Mucosa of descending colon (tissue), 3 donors: Measurements from ENCODE around the gene HDAC7. TPM values are rescaled to one million over a fixed set of nuclear protein-coding genes. Genes with fewer than 3 reads are reported as not detected.
"Not testable (repeated sequence)": the region's sequence is repeated elsewhere in the genome, so short reads cannot be mapped to it uniquely, and the experiment has no call there.

Experiments used
- ATAC-seq: fragments of 200-7000 bp; cut with Tn5 transposase; one replicate; pipeline ENCODE4 v1.9.1; 2020; ENCODE audit warnings: mild to moderate bottlenecking, moderate library complexity
- DNase-seq, 3 donors: peaks; one replicate each; pipeline ENCODE4 v3.0.0-alpha.2; 2020
- H3K36me3 ChIP-seq: fragments of 200-600 bp; one replicate; pipeline ENCODE4 v1.8.0; 2021; ENCODE audit warnings: low read depth, mild to moderate bottlenecking
- H3K4me1 ChIP-seq: fragments of 200-600 bp; one replicate; pipeline ENCODE4 v1.8.0; 2021; ENCODE audit warnings: low read depth, mild to moderate bottlenecking
- H3K4me3 ChIP-seq: fragments of 200-600 bp; one replicate; pipeline ENCODE4 v1.8.0; 2021; ENCODE audit warnings: mild to moderate bottlenecking
- H3K9me3 ChIP-seq: fragments of 200-600 bp; one replicate; pipeline ENCODE4 v1.8.0; 2021; ENCODE audit warnings: mild to moderate bottlenecking
- intact Hi-C, 2 donors: fragments of 100-400 bp; cut with DNase I in 1 of 2; cut with micrococcal nuclease in 1 of 2; formaldehyde crosslinking; loops; one replicate each; pipeline versions ENCODE4 v1.11.0 to v1.11.1; 2022; cut with DNase I, micrococcal nuclease
- total RNA-seq, 3 donors: library from RNA; stranded (reverse); fragmentation: NEBNext Ultra II Directional in 2 of 3; extraction: Animal tissue kit (Norgen Biotek cat#: 25700) in 2 of 3; gene quantifications; one replicate each; pipeline versions ENCODE4 v1.2.1 to v1.2.4, GENCODE V29; 2021 to 2023
- TF ChIP-seq, protein P1 (sequence below): fragments of 200-600 bp; IDR thresholded peaks from one replicate; pipeline ENCODE4 v1.8.0; 2022; ENCODE audit warnings: antibody characterized with exemption, mild to moderate bottlenecking
- donor health status: DM: no; HTN: no; CAD: no; lungs with moderate emphysema.
- donor health status: DM: no; HTN: no; CAD: no.
- donor health status: DM: no; HTN: yes; CAD: no.

The HDAC7 gene
- total RNA-seq, 3 donors from 2014 or later, result 19.5 to 67.4 (median 33.2) TPM

- Histone ChIP-seq H3K4me1 (no peaks in the 10 kb centered on the region), H3K9me3 (no peaks in the 10 kb centered on the region), H3K4me3 (no peak overlapping the region), H3K36me3 (no peaks in the 10 kb centered on the region)
- DNase-seq (no peak), ATAC-seq (no peak)
- TF ChIP-seq, protein P1, sequence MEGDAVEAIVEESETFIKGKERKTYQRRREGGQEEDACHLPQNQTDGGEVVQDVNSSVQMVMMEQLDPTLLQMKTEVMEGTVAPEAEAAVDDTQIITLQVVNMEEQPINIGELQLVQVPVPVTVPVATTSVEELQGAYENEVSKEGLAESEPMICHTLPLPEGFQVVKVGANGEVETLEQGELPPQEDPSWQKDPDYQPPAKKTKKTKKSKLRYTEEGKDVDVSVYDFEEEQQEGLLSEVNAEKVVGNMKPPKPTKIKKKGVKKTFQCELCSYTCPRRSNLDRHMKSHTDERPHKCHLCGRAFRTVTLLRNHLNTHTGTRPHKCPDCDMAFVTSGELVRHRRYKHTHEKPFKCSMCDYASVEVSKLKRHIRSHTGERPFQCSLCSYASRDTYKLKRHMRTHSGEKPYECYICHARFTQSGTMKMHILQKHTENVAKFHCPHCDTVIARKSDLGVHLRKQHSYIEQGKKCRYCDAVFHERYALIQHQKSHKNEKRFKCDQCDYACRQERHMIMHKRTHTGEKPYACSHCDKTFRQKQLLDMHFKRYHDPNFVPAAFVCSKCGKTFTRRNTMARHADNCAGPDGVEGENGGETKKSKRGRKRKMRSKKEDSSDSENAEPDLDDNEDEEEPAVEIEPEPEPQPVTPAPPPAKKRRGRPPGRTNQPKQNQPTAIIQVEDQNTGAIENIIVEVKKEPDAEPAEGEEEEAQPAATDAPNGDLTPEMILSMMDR, result no peak
- intact Hi-C loops, result no loop called here
Observed at GRCh38 chr12:47848853-47849252, 29.1 kb upstream of the HDAC7 start.

DNA sequence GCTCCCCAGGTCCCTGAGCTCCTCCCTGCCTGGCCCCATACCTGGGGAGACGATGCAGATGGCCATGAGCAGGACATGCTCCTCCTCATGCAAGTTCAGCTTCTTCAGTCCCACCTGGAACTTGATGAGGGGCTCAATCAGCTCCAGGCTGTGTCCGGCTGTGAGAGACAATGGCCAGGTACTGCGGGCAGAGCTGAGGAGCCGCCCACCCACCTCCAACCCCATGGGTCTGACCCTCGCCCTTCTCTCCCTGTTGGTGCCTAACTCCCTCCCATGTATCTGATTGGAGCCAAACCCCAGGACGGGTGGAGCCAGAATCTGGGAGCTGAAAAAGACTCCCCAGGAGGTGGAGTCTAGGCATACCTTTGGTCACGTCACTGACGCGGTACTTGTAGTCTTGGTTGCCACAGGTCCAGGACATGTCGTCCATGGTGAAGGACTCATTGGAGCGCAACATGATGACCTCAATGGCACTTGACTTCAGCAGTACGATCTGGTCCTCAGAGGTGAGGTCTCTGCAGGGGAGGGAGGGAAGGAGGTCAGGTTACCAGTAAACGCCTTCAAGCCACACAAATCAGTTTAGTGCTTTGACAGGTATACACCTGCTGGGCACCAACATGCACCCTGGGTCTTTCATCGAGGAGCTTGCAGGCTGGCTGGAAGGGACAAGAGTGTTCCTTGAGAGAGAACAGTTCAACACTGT is 26.7 kb upstream of the HDAC7 start:
- ATAC-seq (no peak), DNase-seq (no peak)
- Histone ChIP-seq H3K4me3 (no peak overlapping the region), H3K36me3 (no peaks in the 10 kb centered on the region), H3K4me1 (no peaks in the 10 kb centered on the region), H3K9me3 (no peaks in the 10 kb centered on the region)
- intact Hi-C loops, result no loop called here
- TF ChIP-seq, protein P1, result no peak

- intact Hi-C loops, result no loop called here
- Histone ChIP-seq H3K4me3 (no peak overlapping the region), H3K4me1 (no peaks in the 10 kb centered on the region), H3K36me3 (no peaks in the 10 kb centered on the region), H3K9me3 (no peaks in the 10 kb centered on the region)
- no peak for ATAC-seq
- TF ChIP-seq, protein P1, result no peak
- DNase-seq, result no peak
Observed at GRCh38 chr12:47845081-47845480, 25.4 kb upstream of the HDAC7 start.

GRCh38 chr12:47844264-47845019 is 24.7 kb upstream of the HDAC7 start:
- intact Hi-C loops, result loop anchor here in 1 of 2 donors (5.0 kb wide), 1 partner anchor 47 kb away; no protein-coding TSS in a partner anchor
- Histone ChIP-seq H3K4me3 (no peak overlapping the region), H3K4me1 (no peaks in the 10 kb centered on the region), H3K36me3 (no peaks in the 10 kb centered on the region), H3K9me3 (no peaks in the 10 kb centered on the region)
- ATAC-seq, result peak; percentile 28
- peak in 1 of 3 donors; percentile 49 for DNase-seq
- TF ChIP-seq, protein P1, result no peak

DNA sequence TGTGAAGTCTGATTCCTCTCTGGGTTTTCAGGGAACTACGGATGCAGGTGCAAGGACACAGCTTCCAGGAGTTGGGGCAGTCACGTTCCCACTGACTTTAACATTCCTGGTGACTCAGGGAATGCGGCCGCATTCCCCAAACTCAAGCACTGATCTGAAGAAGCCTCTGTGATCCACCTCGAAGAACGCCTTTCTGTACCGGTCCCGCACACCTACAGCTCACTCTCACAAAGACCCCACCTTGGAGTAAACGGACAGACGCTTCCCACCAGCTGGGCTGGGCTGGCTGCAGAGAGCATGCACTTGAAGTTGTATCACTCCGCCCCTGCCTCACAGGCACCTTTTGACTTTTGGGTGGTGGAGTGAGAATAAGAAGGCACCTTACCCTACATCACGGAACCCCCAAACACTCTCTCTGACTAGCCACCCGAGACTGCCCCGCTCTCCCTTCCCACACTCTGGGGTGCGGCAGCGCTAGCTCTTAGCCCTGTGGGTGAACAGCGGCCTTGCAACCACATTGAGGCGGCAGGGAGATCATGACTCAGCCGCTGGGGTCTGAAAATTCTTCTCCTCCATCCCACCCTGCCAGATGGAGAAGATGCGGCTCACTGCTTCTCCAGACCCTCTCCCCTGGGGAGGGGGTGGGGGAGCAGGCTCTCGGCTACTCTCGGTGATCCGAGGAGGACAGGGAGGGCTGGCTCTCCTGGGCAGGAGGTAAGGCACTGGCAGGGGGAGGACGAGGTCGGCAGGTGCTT is 23.7 kb upstream of the HDAC7 start:
- TF ChIP-seq, protein P1, result no peak
- no peak for DNase-seq
- H3K36me3 ChIP-seq, result no peaks in the 10 kb centered on the region
- ATAC-seq, result no peak
- H3K4me1 ChIP-seq, result no peaks in the 10 kb centered on the region
- no peak overlapping the region for H3K4me3 ChIP-seq
- no peaks in the 10 kb centered on the region for H3K9me3 ChIP-seq
- intact Hi-C loops, result loop anchor here in 1 of 2 donors (5.0 kb wide), 1 partner anchor 46 kb away; no protein-coding TSS in a partner anchor

DNA sequence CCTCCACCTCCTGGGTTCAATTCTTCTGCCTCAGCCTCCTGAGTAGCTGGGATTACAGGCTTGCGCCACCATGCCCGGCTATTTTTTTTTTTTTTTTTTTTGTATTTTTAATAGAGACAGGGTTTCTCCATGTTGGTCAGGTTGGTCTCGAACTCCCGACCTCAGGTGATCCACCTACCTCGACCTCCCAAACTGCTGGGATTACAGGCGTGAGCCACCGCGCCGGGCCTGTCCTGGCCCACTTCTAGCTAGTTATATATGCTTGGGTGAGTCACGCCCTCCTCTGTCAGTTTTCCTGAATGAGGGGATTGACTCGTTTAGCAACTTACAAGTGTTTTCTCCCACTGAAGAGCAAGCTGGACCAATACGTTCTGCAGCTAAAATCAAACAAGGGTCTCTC is 22.8 kb upstream of the HDAC7 start:
- not testable (repeated sequence) for ATAC-seq, DNase-seq, H3K9me3 ChIP-seq, H3K36me3 ChIP-seq, H3K4me3 ChIP-seq, H3K4me1 ChIP-seq
- intact Hi-C loops, result loop anchor here in 1 of 2 donors (5.0 kb wide), 1 partner anchor 45 kb away; no protein-coding TSS in a partner anchor
